Measurements from ENCODE around the gene HSDL2.

Gene HSDL2

GRCh38 chr9:112446526-112446925 lies 66.6 kb downstream of the HSDL2 start:
- DNase-seq (ENCODE audit: low read depth in 2 of 2), result no peak

- no peak for DNase-seq (ENCODE audit: low read depth in 2 of 2)
Measured at GRCh38 chr9:112447283-112447761, 67.4 kb downstream of the HSDL2 start.

DNA sequence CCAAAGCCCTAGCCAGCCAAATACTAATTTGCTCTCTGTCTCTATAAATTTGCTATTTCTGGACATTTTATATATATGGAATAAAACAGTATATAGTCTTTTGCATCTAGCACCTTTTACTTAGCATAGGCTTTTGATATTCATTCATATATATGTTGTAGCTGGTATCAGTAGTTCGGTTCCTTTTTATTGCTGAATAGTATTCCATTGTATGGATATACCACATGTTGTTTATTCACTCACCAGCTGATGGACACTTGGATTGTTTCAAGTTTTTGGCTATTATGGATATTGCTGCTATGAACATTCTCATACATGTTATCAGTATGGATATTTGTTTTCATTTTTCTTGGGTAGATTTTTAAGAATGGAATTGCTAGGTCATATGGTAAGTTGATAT lies 82.9 kb downstream of the HSDL2 start:
- no peak for DNase-seq (ENCODE audit: low read depth in 2 of 2)

DNA sequence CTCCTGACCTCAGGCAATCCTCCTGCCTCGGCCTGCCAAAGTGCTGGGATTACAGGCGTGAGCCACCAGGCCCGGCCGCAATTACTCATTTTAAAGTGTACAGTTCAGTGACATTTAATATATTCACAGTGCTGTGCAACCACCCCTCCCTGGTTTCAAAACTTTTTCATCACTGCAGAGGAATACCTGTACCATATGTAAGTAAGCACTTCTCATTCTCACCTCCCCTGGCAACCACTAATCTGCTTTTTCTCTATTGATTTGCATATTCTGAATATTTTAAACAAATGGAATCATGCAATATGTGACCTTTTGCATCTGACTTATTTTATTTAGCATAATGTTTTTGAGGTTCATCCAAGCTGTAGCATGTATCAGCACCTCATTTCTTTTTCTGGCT lies 85.4 kb downstream of the HSDL2 start:
- no peak for DNase-seq (ENCODE audit: low read depth in 2 of 2)

- no peak for DNase-seq (ENCODE audit: low read depth in 2 of 2)
Measured at GRCh38 chr9:112472996-112473395, 93.1 kb downstream of the HSDL2 start.

GRCh38 chr9:112473986-112474385 lies 94.1 kb downstream of the HSDL2 start:
- no peak for DNase-seq (ENCODE audit: low read depth in 2 of 2)

DNA sequence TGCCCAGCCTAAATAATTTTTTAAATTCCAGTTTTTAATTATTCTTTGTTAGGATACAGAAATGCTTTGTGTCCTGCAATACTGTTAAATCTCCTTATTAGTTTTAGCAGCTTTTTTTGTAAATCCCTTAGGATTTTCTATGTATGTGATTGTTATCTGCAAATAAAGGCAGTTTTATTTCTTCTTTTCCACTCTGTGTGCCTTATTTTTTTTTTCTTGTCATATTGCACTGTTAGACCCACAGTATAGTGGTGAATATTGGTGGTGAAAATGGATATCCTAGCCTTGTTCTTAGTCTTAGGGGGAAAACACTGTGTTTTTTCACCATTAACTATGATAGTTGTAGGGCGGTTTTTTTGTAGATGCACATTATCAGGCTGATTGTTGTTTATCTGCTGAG lies 95.4 kb downstream of the HSDL2 start:
- no peak for DNase-seq (ENCODE audit: low read depth in 2 of 2)

DNA sequence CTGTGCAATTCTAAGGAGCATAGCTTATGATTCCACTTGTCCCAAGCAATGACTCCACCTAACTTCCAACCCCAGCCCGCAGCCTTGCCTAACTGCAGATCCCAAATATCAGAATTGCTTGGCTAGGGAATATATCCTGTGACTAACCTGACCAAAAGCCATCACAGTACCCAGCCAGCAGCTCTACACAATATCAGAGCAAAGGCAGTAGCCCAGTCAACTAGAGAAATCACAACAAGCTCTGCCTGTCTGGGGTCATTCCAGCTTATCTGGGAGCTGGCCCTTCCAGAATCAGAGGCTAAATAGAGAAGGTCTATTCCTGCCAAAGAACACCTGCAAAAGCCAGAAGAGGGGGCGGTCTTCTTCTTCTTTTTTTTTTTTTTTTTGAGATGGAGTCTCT lies 97.4 kb downstream of the HSDL2 start:
- no peak for DNase-seq (ENCODE audit: low read depth in 2 of 2)

DNA sequence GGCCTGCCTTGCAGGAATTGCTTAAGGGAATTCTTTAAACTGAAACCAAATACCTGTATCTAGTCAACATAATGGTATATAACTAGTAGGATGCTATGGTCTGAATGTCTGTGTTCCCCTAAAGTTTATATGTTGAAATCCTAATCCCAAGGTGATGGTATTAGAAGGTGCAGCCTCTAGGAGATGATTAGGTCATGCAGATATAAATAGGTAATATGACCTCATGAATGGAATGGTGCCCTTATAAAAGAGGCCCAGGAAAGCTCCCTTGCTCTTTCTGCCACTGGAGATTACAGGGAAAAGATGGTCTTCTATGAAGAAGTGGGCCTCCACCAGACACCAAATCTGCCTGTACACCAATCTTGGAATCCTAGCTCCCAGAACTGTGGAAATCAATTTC lies 99.3 kb downstream of the HSDL2 start:
- DNase-seq (ENCODE audit: low read depth in 2 of 2), result no peak

GRCh38 chr9:112484607-112485006 lies 104.7 kb downstream of the HSDL2 start:
- DNase-seq (ENCODE audit: low read depth in 2 of 2), result no peak

- no peak for DNase-seq (ENCODE audit: low read depth in 2 of 2)
Measured at GRCh38 chr9:112485574-112485973, 105.7 kb downstream of the HSDL2 start.

DNA sequence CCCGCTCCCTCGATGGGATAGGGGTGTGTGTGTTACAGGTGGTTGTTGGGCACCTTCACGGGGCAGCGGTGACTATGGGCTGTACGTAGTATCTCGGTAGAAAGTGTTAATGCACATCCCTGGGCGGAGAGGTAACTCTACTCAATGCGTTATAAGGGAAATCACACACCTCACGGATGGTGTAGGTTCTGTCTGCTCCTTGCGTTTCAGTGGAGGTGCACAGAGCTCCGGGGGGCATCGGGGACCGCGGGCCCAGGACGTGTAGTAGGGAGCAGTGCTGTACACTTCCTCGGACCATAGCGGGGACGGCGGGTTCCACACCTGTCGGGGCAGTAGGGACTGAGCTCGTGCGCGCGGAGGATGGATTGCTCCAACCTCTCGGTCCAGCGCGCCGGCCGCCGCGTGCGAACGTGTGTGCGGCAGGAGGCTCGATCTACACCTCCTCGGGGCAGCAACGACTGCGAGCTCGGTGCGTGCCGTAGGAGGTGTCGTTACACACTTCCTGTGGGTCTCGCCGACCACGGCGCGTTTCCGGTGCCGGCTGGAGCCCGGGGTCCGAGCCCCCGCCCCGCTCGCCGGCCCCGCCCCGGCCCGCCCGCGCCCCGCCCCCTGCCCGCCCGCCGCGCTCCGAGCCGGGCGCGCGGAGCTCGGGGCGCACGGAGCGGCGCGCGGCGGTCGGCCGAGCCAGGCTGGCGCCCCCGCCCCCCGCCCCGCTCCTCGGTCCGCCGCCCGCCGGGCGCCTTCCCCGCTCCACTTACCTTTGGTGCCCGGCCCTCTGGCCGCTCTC lies 106.5 kb downstream of the HSDL2 start, which contains the start of gene KIAA1958:
TSS of gene KIAA1958 (plus strand) at position 607 of the 787 bp plus-strand sequence. CDS start 87,254 bp downstream, outside the sequence.
- peak; percentile 53 to 68 for DNase-seq (ENCODE audit: low read depth in 2 of 2)

- peak in 1 of 2 donors; percentile 28 for DNase-seq (ENCODE audit: low read depth in 2 of 2)
Measured at GRCh38 chr9:112487008-112487798, 107.3 kb downstream of the HSDL2 start.

DNA sequence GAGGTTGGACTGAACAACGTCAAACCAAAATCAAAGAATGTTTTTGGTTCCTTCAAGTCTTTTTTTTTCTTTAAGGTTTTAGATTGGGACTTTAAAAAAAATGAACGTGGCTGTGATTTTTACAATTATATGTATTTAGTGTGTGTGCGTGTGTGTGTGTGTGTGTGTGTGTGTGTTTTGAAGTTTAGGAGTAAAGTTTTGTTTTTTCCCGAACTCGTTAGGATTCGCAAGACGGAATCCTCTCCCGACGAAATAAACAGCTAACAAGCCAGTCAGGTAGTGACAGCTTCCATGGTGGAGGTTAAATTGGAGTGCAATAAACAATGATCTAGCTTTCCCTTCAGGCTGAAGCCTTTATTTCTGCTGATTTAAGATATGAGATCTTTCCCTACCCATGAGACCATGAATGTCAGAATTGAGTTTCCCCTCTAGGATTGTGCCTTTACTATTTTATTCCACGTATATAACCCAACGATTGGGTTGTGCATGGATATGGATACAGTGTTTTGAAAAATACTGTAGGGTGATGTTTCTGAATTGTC lies 108.0 kb downstream of the HSDL2 start:
- no peak for DNase-seq (ENCODE audit: low read depth in 2 of 2)

DNA sequence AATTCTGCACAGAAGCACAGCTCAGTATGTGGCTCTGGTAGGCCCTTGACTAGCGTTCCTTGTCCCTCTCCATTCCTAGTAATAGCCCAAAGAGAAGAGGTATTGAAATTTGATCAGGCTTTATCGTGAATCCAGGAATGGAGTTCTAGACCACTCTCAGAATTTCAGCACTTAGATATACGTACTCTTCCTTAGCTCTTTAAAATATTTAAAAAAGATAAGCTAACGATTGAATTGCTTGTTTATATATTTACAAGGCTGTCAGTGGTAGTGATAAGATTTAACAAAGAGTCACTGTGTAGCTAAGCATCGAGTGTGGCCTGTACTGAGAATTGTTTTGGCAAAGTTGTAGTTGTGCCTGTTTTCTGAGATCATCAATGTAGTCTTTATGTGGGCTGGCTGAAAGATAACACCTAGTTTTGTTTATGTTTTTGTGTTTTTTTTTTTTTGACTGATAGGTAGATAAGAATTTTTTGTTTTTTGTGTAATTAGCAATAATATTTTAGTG lies 109.2 kb downstream of the HSDL2 start:
- no peak for DNase-seq (ENCODE audit: low read depth in 2 of 2)

GRCh38 chr9:112489876-112490666 lies 110.2 kb downstream of the HSDL2 start:
- no peak for DNase-seq (ENCODE audit: low read depth in 2 of 2)

DNA sequence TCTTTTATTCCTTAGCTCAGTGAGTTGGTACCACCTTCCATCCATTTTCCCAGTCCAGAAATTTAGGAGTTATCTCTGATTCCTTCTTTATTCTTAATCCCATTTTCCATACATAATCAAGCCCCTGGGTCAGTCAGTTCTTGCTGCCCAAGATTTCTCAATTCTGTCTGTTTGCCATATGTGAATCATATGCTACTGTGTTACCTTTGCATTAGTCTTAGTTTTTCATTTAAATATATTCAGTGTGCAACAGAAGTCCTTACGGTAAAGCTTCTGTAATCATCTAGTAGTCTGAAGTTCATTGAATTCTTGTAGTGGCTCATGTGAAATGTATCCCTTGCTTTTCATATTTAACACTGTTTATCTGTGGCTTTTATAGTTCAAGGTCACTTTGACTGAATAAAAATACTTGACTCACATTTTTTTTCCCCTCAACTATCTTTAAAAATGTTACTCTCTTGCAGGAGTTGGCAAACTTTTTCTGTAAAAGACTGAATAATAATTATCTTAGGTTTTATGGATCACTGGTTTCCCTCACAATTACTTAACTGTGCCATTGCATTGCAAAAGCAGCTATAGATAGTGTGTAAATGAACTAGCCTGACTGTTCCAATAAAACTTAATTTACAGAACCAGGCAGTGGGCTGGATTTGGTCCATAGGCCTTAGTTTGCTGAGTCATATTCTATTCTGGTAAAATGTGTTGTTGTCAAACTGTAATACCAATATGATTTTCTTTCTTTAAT lies 113.7 kb downstream of the HSDL2 start:
- no peak for DNase-seq (ENCODE audit: low read depth in 2 of 2)

DNA sequence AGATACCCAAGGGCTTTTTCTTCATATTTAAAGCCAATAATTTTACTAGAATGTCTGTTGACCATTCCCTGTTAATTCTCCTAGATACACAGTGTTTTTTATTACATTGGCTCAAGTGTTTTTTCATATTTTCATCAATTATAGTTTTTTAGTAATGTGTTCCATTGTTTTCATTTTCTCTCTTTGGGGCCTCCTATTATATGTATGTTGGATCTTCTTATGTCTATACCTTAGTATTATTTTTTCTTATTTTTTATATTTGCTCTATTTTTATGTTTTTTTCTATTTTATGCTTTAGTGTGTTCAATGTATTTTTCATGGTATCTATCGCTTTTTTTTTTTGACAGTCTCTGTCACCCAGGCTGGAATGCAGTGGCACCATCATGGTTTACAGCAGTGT lies 114.2 kb downstream of the HSDL2 start:
- DNase-seq (ENCODE audit: low read depth in 2 of 2), result no peak

DNA sequence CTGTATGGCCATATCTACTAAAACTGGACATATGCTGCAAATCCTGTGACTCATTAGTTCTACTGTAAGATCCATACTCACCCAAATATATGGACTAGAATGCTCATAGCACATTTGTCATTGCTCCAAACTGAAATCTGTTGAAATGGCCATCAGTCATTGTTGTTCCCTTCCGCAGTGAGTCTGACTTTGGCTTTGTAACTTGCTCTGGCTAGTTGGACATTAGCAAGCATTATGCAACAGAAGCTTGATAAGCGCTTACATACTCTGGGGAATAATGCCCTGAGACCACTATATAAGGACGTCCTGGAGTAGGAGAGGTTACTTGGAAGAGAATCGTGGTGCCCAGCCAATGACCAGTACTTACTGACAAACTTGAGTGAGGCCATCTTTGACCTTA lies 115.7 kb downstream of the HSDL2 start:
- no peak for DNase-seq (ENCODE audit: low read depth in 2 of 2)

DNA sequence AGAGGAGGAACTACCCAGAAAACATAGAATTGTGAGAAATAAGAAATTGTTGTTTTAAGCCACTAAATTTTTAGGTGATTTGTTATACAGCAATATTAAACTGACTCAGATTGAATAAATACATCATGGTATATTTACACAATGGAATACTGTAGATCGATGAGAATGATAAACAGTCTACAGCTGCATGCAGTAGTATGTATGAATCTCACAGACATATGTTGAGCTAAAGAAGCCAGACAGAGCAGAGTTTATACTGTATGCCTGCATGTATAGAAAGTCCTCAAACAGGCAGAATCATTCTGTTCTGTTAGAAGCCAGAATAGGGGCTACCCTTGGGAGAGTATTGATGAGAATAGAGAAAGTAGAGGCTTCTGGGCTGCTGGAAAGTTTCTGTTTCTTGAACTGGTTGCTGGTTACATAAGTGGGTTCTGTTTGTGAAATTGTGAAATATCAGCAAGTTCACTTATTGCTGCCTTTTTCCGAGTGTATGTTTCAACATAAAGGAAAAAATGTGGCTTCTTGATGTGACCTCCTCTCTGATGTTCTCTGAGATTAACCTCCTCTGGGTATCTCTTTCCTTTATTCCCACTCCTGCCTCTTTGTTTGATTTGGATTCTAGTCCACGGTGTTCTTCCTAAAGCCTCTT lies 116.3 kb downstream of the HSDL2 start:
- no peak for DNase-seq (ENCODE audit: low read depth in 2 of 2)
